ENCODE data around the gene ODF2L. TPM values are rescaled to one million over a fixed set of nuclear protein-coding genes. Genes with fewer than 3 reads are reported as not detected.
A peak's percentile ranks its signal among the peaks of the same experiment; 100 is the strongest.
"Not testable (repeated sequence)": the region's sequence is repeated elsewhere in the genome, so short reads cannot be mapped to it uniquely, and the experiment has no call there.

ODF2L gene
- total and polyA plus RNA-seq, 4 donors, result 16.5 to 127 (median 71.4) TPM

- no peak for TF ChIP-seq CTCF (IDR thresholded peaks at IDR 0.05; ENCODE audit: control extremely low read depth, extremely low read depth)
- H3K9me3 ChIP-seq (ENCODE audit: control insufficient read depth in 4 of 4, insufficient read depth in 3 of 4, low read length in 3 of 4), result peaks cover 0 to 2% (median 0%) of the 10 kb centered on the region in 4 donors
- H3K9ac ChIP-seq (ENCODE audit: insufficient read depth in 1 of 2, low read length in 2 of 2), result peak overlapping the region in 1 of 2 donors; percentile 42
- peaks cover 0 to 7% (median 0%) of the 10 kb centered on the region in 5 donors for H3K4me1 ChIP-seq (ENCODE audit: control insufficient read depth in 5 of 5, insufficient read depth in 5 of 5, low read length in 5 of 5)
- peak in 1 of 3 donors; percentile 12 for DNase-seq
- no peaks in the 10 kb centered on the region for H3K27me3 ChIP-seq (ENCODE audit: control insufficient read depth in 3 of 3, insufficient read depth in 3 of 3, low read length in 2 of 3)
- peaks cover 11 to 28% (median 20%) of the 10 kb centered on the region in 4 donors for H3K36me3 ChIP-seq (ENCODE audit: control insufficient read depth in 4 of 4, insufficient read depth in 4 of 4, low read length in 4 of 4)
- WGBS, 2 donors, result 93 to 95% methylated on average over 5 of the region's 5 CpGs
- no peak overlapping the region for H3K4me3 ChIP-seq
- no peak overlapping the region for H3K27ac ChIP-seq (ENCODE audit: low read depth in 1 of 2, low read length in 1 of 2)
- ATAC-seq (ENCODE audit: insufficient read depth, low FRiP score), result no peak
Measured at GRCh38 chr1:86357796-86358195, 38.3 kb downstream of the ODF2L start.

- H3K36me3 ChIP-seq (ENCODE audit: control insufficient read depth in 4 of 4, insufficient read depth in 4 of 4, low read length in 4 of 4), result peaks cover 9 to 30% (median 18%) of the 10 kb centered on the region in 4 donors
- peak in 2 of 3 donors; percentile 61 to 70 for DNase-seq
Measured at GRCh38 chr1:86356247-86356646, 39.9 kb downstream of the ODF2L start.

GRCh38 chr1:86352086-86352485 is 44.0 kb downstream of the ODF2L start:
- WGBS, 2 donors, result 85 to 95% methylated on average over 1 of the region's 1 CpG
- ATAC-seq (ENCODE audit: insufficient read depth, low FRiP score), result no peak

More at GRCh38 chr1:86356247-86356646, 39.9 kb downstream of the ODF2L start:
- WGBS, 2 donors, result 87 to 88% methylated on average over 10 of the region's 10 CpGs
- no peak overlapping the region for H3K9ac ChIP-seq (ENCODE audit: insufficient read depth in 1 of 2, low read length in 2 of 2)
- TF ChIP-seq CTCF (IDR thresholded peaks at IDR 0.05; ENCODE audit: control extremely low read depth, extremely low read depth), result no peak
- peaks cover 0 to 7% (median 0%) of the 10 kb centered on the region in 5 donors for H3K4me1 ChIP-seq (ENCODE audit: control insufficient read depth in 5 of 5, insufficient read depth in 5 of 5, low read length in 5 of 5)
- no peak for ATAC-seq (ENCODE audit: insufficient read depth, low FRiP score)
- no peaks in the 10 kb centered on the region for H3K27me3 ChIP-seq (ENCODE audit: control insufficient read depth in 3 of 3, insufficient read depth in 3 of 3, low read length in 2 of 3)
- H3K4me3 ChIP-seq, result no peak overlapping the region
- H3K9me3 ChIP-seq (ENCODE audit: control insufficient read depth in 4 of 4, insufficient read depth in 3 of 4, low read length in 3 of 4), result peaks cover 0 to 2% (median 0%) of the 10 kb centered on the region in 4 donors
- no peak overlapping the region for H3K27ac ChIP-seq (ENCODE audit: low read depth in 1 of 2, low read length in 1 of 2)

GRCh38 chr1:86350230-86350629 is 45.9 kb downstream of the ODF2L start:
- H3K27me3 ChIP-seq (ENCODE audit: control insufficient read depth in 3 of 3, insufficient read depth in 3 of 3, low read length in 2 of 3); H3K4me1 ChIP-seq (ENCODE audit: control insufficient read depth in 5 of 5, insufficient read depth in 5 of 5, low read length in 5 of 5); H3K27ac ChIP-seq (ENCODE audit: low read depth in 1 of 2, low read length in 1 of 2); H3K4me3 ChIP-seq; DNase-seq; H3K9me3 ChIP-seq (ENCODE audit: control insufficient read depth in 4 of 4, insufficient read depth in 3 of 4, low read length in 3 of 4); ATAC-seq (ENCODE audit: insufficient read depth, low FRiP score); H3K9ac ChIP-seq (ENCODE audit: insufficient read depth in 1 of 2, low read length in 2 of 2): not testable (repeated sequence)
- H3K36me3 ChIP-seq (ENCODE audit: control insufficient read depth in 4 of 4, insufficient read depth in 4 of 4, low read length in 4 of 4), result peaks cover 6 to 24% (median 12%) of the 10 kb centered on the region in 4 donors
- 94 to 95% methylated on average over 3 of the region's 3 CpGs for WGBS, 2 donors

More at GRCh38 chr1:86352086-86352485, 44.0 kb downstream of the ODF2L start:
- no peak overlapping the region for H3K4me3 ChIP-seq
- no peaks in the 10 kb centered on the region for H3K27me3 ChIP-seq (ENCODE audit: control insufficient read depth in 3 of 3, insufficient read depth in 3 of 3, low read length in 2 of 3)
- H3K4me1 ChIP-seq (ENCODE audit: control insufficient read depth in 5 of 5, insufficient read depth in 5 of 5, low read length in 5 of 5), result peaks cover 0 to 6% (median 0%) of the 10 kb centered on the region in 5 donors
- no peak overlapping the region for H3K27ac ChIP-seq (ENCODE audit: low read depth in 1 of 2, low read length in 1 of 2)
- no peak overlapping the region for H3K9ac ChIP-seq (ENCODE audit: insufficient read depth in 1 of 2, low read length in 2 of 2)
- peaks cover 0 to 2% (median 0%) of the 10 kb centered on the region in 4 donors for H3K9me3 ChIP-seq (ENCODE audit: control insufficient read depth in 4 of 4, insufficient read depth in 3 of 4, low read length in 3 of 4)
- peaks cover 8 to 30% (median 12%) of the 10 kb centered on the region in 4 donors for H3K36me3 ChIP-seq (ENCODE audit: control insufficient read depth in 4 of 4, insufficient read depth in 4 of 4, low read length in 4 of 4)
- no peak for DNase-seq
- TF ChIP-seq CTCF (IDR thresholded peaks at IDR 0.05; ENCODE audit: control extremely low read depth, extremely low read depth), result no peak

Measured in lung (tissue), 12 donors.